Panc1 (cell line): ENCODE results near the gene PAK6. TPM values are rescaled to one million over a fixed set of nuclear protein-coding genes. Genes with fewer than 3 reads are reported as not detected.

Experiments
- ATAC-seq: fragments of 200-7000 bp; cut with Tn5 transposase; 2 replicates; pipeline ENCODE4 v1.9.1; 2020; ENCODE audit warnings: mild to moderate bottlenecking, moderate library complexity
- BruUV-seq: library from RNA; stranded (reverse); fragments of 400-500 nt; replicated peaks from 2 replicates; lab custom pipeline; 2021; lab: Mats Ljungman, UMichigan
- CTCF ChIA-PET: fragments of 300-600 bp; sonication (Branson Sonifier 250); formaldehyde crosslinking; loops from one replicate; lab custom pipeline; 2022; ENCODE audit warnings: antibody characterized with exemption; lab: Charles Lee
- POLR2A ChIA-PET: fragments of 300-600 bp; sonication (Branson Sonifier 250); formaldehyde crosslinking; loops from one replicate; lab custom pipeline; 2022; ENCODE audit warnings: antibody characterized with exemption; lab: Charles Lee
- DNase-seq: peaks from one replicate; pipeline ENCODE4 v3.0.0-alpha.2; 2010; ENCODE audit warnings: low read depth, low spot score
- H3K27ac ChIP-seq: 2 replicates; pipeline ENCODE4 v1.5.1; 2011; ENCODE audit warnings: mild to moderate bottlenecking, low read length, inconsistent platforms
- H3K27me3 ChIP-seq: fragments of 200-500 bp; sonication (Bioruptor generic); 2 replicates; pipeline ENCODE4 v1.6.0; 2014; ENCODE audit warnings: low read length, inconsistent platforms; ENCODE audit not compliant: control insufficient read depth, insufficient read depth
- H3K36me3 ChIP-seq: fragments of 200-500 bp; sonication (Bioruptor generic); 2 replicates; pipeline ENCODE4 v1.5.1; 2014; ENCODE audit warnings: inconsistent platforms, mild to moderate bottlenecking, low read length, moderate library complexity; ENCODE audit not compliant: control insufficient read depth, insufficient read depth
- H3K4me1 ChIP-seq: 2 replicates; pipeline ENCODE4 v1.5.1; 2011; ENCODE audit warnings: inconsistent platforms, mild to moderate bottlenecking, low read length, moderate library complexity; ENCODE audit not compliant: control insufficient read depth, insufficient read depth
- H3K4me3 ChIP-seq, 2 experiments: 2 replicates each; pipeline ENCODE4 v1.5.1; 2011 to 2012; ENCODE audit warnings: low read depth in 2 of 2, low read length in 2 of 2, mild to moderate bottlenecking in 2 of 2, inconsistent platforms in 1 of 2, moderate library complexity in 1 of 2
- H3K9me3 ChIP-seq: fragments of 200-500 bp; sonication (Bioruptor generic); 2 replicates; pipeline ENCODE4 v1.5.1; 2014; ENCODE audit warnings: low read depth, mild to moderate bottlenecking, inconsistent platforms, low read length, moderate library complexity; ENCODE audit not compliant: control insufficient read depth, insufficient read depth
- CTCF ChIP-seq: fragments of 450-650 bp; IDR thresholded peaks from 2 replicates; pipeline ENCODE4 v1.5.1; 2017; ENCODE audit warnings: mild to moderate bottlenecking
- POLR2AphosphoS5 ChIP-seq: IDR thresholded peaks from 2 replicates; pipeline ENCODE4 v1.6.1; 2012; ENCODE audit warnings: mild to moderate bottlenecking, low read depth, low read length, moderate library complexity
- REST ChIP-seq, 2 experiments: IDR thresholded peaks; 2 replicates each; pipeline ENCODE4 v1.6.1; 2011 to 2012; ENCODE audit warnings: low read depth in 2 of 2, control low read depth in 1 of 2, low read length in 1 of 2, mild to moderate bottlenecking in 1 of 2, moderate library complexity in 1 of 2; ENCODE audit not compliant: insufficient read depth in 1 of 2
- SIN3A ChIP-seq: IDR thresholded peaks from 2 replicates; pipeline ENCODE4 v1.6.1; 2012; ENCODE audit warnings: low read depth, mild to moderate bottlenecking, low read length, moderate library complexity, borderline replicate concordance; ENCODE audit not compliant: insufficient read depth
- TCF7L2 ChIP-seq: IDR thresholded peaks from 2 replicates; pipeline ENCODE4 v1.6.1; 2011; ENCODE audit warnings: mild to moderate bottlenecking, low read depth, low read length, inconsistent platforms
- in situ Hi-C: cut with HindIII; loops from 2 replicates; pipeline ENCODE4 v1.10.0; 2016; ENCODE audit warnings: low sequenced_read_pairs, low pct_unique_long_range_greater_than_20kb
- intact Hi-C: fragments of 100-400 bp; cut with micrococcal nuclease; formaldehyde crosslinking; loops from one replicate; pipeline ENCODE4 v1.10.0; 2022; ENCODE audit not compliant: unreplicated experiment
- total RNA-seq: library from RNA; stranded (reverse); gene quantifications from one replicate; pipeline ENCODE4 v1.2.1, GENCODE V29; 2021; ENCODE audit not compliant: unreplicated experiment

The PAK6 gene
- total RNA-seq, 1 experiment from 2014 or later, result 6.3 TPM

DNA sequence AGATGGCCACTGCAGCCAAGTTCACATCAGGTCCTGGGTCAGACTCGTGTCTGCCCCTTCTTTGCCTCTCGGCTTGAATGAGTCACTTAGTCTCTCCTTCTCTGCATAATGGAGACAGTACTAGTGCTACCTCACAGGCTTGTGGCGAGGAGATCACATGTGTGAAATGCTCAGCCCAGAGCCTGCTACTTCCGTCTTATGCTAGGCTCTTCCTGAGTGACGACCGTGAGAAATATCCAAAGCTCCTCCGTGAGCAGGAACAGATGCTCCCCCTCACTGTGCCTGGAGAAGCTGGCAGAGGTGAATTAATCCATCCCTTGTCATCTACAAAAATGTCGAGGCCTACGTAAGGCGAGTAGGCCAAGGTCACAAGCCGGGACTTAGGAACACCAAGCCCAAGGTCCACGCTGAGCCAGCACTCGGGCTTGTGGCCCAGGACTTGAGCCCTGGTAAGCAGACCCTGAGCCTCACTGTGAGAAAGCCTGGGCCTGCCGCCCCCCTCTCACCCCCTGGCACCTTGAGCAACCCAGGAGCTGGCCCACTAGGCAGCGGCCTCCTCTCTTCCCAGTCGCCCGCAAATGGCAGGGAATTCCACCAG lies 17.9 kb downstream of the PAK6 start:
- no peak for ATAC-seq
- Histone ChIP-seq H3K4me3 (no peak overlapping the region), H3K9me3 (no peaks in the 10 kb centered on the region), H3K27ac (no peak overlapping the region), H3K4me1 (peaks cover 24% of the 10 kb centered on the region), H3K27me3 (no peaks in the 10 kb centered on the region; the same call in 1 of the 2 replicates), H3K36me3 (no peaks in the 10 kb centered on the region; the same call in 1 of the 2 replicates)
- CTCF ChIA-PET, result no interaction called here
- no peak for DNase-seq
- in situ Hi-C loops, result no loop called here
- POLR2A ChIA-PET, result no interaction called here
- no TSS peak for BruUV-seq
- intact Hi-C loops, result no loop called here
- no peak for TF ChIP-seq CTCF
- TF ChIP-seq REST (IDR thresholded peaks at IDR 0.05; ENCODE audit: insufficient read depth in 1 of 2, low read depth in 2 of 2, low read length in 1 of 2), result no peak
- no peak for TF ChIP-seq SIN3A
- TF ChIP-seq POLR2AphosphoS5, result no peak
- no peak for TF ChIP-seq TCF7L2

DNA sequence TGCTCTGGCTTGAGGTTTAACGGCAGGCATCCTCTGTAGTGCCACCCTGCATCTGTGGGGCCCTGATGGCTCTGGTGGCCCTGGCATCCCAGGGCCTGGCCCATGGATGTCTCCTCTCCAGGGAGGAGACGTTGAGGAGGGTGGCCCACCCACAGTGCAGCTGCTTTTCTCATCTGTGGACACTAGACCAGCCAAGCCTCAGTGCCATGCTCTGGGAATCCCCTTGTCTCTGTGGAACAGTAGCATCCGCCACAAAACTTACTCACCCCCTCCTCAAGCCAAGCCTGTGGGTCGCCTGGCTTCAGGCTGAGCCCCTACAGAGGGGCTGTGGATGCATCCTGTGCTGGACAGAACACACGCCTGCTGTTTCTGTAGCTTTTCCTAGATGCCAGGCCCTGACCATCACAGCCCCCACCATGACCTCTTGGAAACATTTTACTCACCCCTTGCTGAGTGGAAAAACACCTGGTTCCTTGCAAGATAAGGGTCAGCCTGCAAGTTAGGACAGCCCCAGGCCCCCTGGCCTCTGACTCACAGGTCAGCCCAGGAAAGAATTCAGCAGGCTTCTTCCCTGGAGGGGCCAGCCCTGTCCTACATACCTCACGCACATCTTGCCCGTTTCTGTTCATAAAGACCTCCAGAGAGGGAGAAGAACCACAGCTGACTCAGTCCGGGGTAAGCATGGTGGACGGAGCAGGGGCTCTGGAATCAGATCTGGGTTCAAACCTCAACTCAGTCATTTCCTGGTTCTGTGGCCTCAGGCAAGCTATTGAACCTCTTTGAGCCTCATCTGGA lies 19.0 kb downstream of the PAK6 start:
- Histone ChIP-seq H3K4me3 (no peak overlapping the region), H3K4me1 (peaks cover 25% of the 10 kb centered on the region), H3K27ac (peak overlapping the region; percentile 54), H3K36me3 (no peaks in the 10 kb centered on the region; the same call in 1 of the 2 replicates), H3K9me3 (no peaks in the 10 kb centered on the region), H3K27me3 (no peaks in the 10 kb centered on the region; the same call in 1 of the 2 replicates)
- ChIA-PET CTCF (interaction anchor here (0.6 kb wide), 2 partner anchors 15 to 212 kb away, joined by 4 to 5 read pairs; no protein-coding TSS in a partner anchor), POLR2A (no interaction called here)
- no peak for TF ChIP-seq TCF7L2
- no peak for TF ChIP-seq REST (IDR thresholded peaks at IDR 0.05; ENCODE audit: insufficient read depth in 1 of 2, low read depth in 2 of 2, low read length in 1 of 2)
- no peak for TF ChIP-seq POLR2AphosphoS5
- TF ChIP-seq SIN3A, result no peak
- no peak for TF ChIP-seq CTCF
- intact Hi-C loops, result no loop called here
- DNase-seq (no peak), ATAC-seq (peak; percentile 70)
- BruUV-seq, result no TSS peak
- in situ Hi-C loops, result no loop called here
